Activated CD4-positive, alpha-beta T cell treated with anti-CD3 and anti-CD28 coated beads, Interleukin-2, Interleukin-4, amounts not matched to agents 100 ng/mL and 50 ng/mL, durations not matched to agents 16 hours and 8 hours (primary cell): ENCODE results near the gene PLEKHH2.

ENCODE experiments used
- DNase-seq: peaks from one replicate; pipeline ENCODE4 v3.0.0-alpha.2; 2020; ENCODE audit warnings: low spot score

PLEKHH2 gene

DNA sequence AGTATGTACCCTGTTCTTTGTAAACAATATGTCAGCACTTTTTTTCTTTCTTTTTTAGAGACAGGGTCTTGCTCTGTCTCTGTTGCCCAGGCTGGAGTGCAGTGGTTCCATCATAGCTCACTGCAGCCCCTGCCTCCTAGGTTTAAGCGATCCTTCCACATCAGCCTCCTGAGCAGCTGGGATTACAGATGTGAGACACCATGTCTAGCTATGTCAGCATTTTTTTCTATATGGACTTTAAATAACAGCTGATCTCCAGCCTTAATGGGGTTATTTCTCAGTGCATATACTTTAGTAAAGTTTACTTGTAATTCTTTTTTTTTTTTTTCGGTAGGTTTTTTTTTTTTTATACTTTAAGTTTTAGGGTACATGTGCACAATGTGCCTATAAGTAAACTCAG is 174.9 kb downstream of the PLEKHH2 start:
- no peak for DNase-seq

DNA sequence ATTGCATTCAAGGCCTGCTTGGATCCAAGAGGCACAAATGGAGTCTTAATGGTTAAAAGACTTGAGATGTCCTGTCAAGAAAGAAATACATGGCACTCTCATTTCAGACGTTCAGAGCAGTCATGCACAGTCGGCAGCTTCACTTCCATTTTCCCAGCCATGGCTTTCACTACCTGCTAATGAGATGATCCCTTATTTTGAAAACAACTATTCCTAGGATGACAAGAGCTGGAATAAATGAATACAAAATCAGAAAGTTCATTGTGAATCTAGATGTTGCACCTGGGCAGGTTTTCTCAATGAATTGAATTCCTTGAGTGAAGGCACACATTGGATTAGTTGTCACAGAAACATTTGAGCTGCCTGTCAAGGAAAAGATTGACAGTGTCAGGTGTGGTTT is 175.9 kb downstream of the PLEKHH2 start:
- DNase-seq: no peak

DNA sequence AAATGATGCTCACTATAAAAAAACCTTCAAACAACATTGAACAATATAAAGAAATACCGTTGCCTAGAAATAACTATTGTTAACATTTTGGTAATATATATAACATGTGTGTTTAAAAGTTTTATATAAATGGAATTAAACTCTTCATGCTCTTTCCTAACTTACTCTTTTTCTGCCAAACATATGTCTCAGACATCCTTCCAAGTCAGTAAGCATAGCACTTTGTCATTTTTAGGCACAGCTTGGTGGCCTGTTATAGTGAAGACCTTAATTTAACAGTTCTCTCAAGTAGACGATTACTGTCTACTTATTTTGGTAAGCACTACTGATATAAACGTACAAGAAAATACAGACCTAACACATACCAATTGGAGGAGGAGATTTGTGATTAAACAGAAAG is 177.7 kb downstream of the PLEKHH2 start:
- no peak for DNase-seq
